Activated CD4-positive, CD25-positive, alpha-beta regulatory T cell treated with anti-CD3 and anti-CD28 coated beads, Interleukin-2, amount 50 U/mL, for 24 hours (primary cell): ENCODE measurements around the gene CALN1.
"Not testable (repeated sequence)": the region's sequence is repeated elsewhere in the genome, so short reads cannot be mapped to it uniquely, and the experiment has no call there.

ENCODE experiments used
- ATAC-seq, 2 donors: fragments of 150-1000 bp; cut with Tn5 transposase; one replicate each; pipeline ENCODE4 v1.10.0; 2021; ENCODE audit warnings: mild to moderate bottlenecking in 1 of 2, moderate library complexity in 1 of 2

CALN1 gene

GRCh38 chr7:72080865-72081510 is 331.1 kb downstream of the CALN1 start:
- ATAC-seq: no peak

GRCh38 chr7:72080341-72080766 is 331.8 kb downstream of the CALN1 start:
- ATAC-seq: no peak

GRCh38 chr7:72078856-72079255 is 333.3 kb downstream of the CALN1 start:
- ATAC-seq: no peak

GRCh38 chr7:72078301-72078700 is 333.8 kb downstream of the CALN1 start:
- no peak for ATAC-seq

GRCh38 chr7:72077786-72078185 is 334.4 kb downstream of the CALN1 start:
- ATAC-seq: no peak

GRCh38 chr7:72072901-72073300 is 339.2 kb downstream of the CALN1 start:
- ATAC-seq: no peak

GRCh38 chr7:72069263-72069662 is 342.9 kb downstream of the CALN1 start:
- no peak for ATAC-seq

GRCh38 chr7:72065764-72066163 is 346.4 kb downstream of the CALN1 start:
- not testable (repeated sequence) for ATAC-seq

- ATAC-seq: no peak
These were observed 347.2 kb downstream of the CALN1 start for GRCh38 chr7:72064916-72065315.

- no peak for ATAC-seq
These were observed 348.8 kb downstream of the CALN1 start for GRCh38 chr7:72063330-72063729.

GRCh38 chr7:72062666-72063065 is 349.5 kb downstream of the CALN1 start:
- no peak for ATAC-seq

GRCh38 chr7:72059925-72060324 is 352.2 kb downstream of the CALN1 start:
- ATAC-seq: no peak

- ATAC-seq: no peak
These were observed 353.6 kb downstream of the CALN1 start for GRCh38 chr7:72058579-72058978.

- no peak for ATAC-seq
These were observed 354.3 kb downstream of the CALN1 start for GRCh38 chr7:72057796-72058195.

- ATAC-seq: no peak
These were observed 354.9 kb downstream of the CALN1 start for GRCh38 chr7:72057231-72057630.

GRCh38 chr7:72055426-72055825 is 356.7 kb downstream of the CALN1 start:
- no peak for ATAC-seq

- ATAC-seq: no peak
These were observed 358.8 kb downstream of the CALN1 start for GRCh38 chr7:72053292-72053691.

- ATAC-seq: no peak
These were observed 363.7 kb downstream of the CALN1 start for GRCh38 chr7:72048420-72048819.

- ATAC-seq: no peak
These were observed 369.3 kb downstream of the CALN1 start for GRCh38 chr7:72042855-72043254.

GRCh38 chr7:72040641-72041040 is 371.5 kb downstream of the CALN1 start:
- ATAC-seq: no peak

- ATAC-seq: no peak
These were observed 372.7 kb downstream of the CALN1 start for GRCh38 chr7:72039460-72039859.

GRCh38 chr7:72038022-72038732 is 374.0 kb downstream of the CALN1 start:
- no peak for ATAC-seq

GRCh38 chr7:72037516-72037915 is 374.6 kb downstream of the CALN1 start:
- no peak for ATAC-seq

- no peak for ATAC-seq
These were observed 376.9 kb downstream of the CALN1 start for GRCh38 chr7:72035266-72035665.

- no peak for ATAC-seq
These were observed 379.2 kb downstream of the CALN1 start for GRCh38 chr7:72032934-72033333.
